IPS DF 19.7 (cell line): Measurements from ENCODE around the gene OR6K6.

ENCODE experiments used
- DNase-seq: peaks from one replicate; pipeline ENCODE4 v3.0.0-alpha.2; 2013; ENCODE audit warnings: low read depth, low spot score

Gene OR6K6

DNA sequence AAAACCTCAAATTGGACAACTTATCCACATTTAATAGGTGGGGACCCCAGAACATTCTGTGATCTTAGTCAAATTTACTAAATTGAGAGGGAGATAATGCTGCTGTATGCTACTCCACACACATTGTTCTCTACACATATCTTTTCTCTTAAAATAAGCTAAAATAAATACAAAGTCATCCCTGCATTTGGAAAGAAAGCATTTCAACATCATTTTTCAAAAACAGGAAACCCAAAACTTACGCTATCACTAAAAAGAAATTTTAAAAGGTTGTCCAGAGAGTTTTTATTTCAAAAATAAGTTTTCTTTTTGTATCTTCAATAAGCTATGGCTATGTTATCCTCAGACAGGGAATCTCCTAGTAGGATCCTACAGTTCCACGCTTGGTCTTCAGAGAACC, 46.0 kb downstream of the OR6K6 start:
- DNase-seq: no peak

DNA sequence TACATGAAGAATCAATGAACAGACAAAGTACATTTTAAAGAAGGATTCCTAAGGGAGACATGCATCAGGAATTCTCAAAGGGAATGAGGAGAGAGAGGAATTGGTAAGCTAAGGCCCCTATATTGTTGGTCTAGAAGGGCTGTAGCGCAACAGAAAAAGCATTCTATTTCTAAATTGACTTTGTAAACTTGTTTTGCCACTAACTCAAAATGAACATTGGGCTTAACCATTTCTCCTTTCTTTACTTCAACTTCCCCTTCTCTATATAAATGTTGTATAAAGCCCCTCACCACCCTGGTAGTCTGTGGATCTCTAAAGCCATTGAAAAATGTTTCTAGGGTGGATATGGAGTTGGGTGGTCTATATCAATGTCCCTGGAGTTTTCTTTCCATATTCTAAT, 46.9 kb downstream of the OR6K6 start:
- DNase-seq: no peak

DNA sequence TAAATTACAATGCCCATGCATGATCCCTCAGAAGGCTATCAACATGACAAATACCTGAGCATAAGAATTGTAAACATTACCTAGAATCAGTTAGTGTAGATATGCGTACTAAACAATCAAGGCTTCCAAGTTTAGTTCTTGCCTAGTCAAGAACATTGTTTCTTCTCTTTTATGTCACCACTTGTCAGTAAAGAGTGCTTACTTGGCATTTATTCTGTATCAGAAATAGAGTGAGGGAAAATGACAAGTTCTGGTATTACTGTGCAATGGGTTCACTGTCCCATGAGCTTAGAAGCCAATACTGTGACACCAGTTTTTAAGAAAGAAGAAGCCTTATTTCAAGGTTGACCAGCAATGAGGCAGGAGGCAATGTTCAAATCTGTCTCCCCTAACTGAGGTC, 49.2 kb downstream of the OR6K6 start:
- DNase-seq: no peak
